ENCODE results near the gene DGLUCY.

- TF ChIP-seq CTCF (IDR thresholded peaks at IDR 0.05 in 8 of 11, conservative IDR thresholded peaks at IDR 0.05 in 3 of 11) (no peak), POLR2A (IDR thresholded peaks at IDR 0.05) (no peak), POLR2AphosphoS5 (IDR thresholded peaks at IDR 0.05) (no peak)
These were observed 14.8 kb downstream of the DGLUCY start for GRCh38 chr14:91128699-91129098.

All from spleen (tissue), 7 donors.